OCI-LY1 (cell line): ENCODE measurements around the gene AP1M1.

Experiments
- H2AFZ ChIP-seq: fragments of 200-600 bp; sonication (generic), shearing (Covaris generic); 2 replicates; pipeline ENCODE4 v1.6.0; 2014; ENCODE audit warnings: antibody characterized with exemption, mild to moderate bottlenecking, low read length
- H3F3A ChIP-seq: fragments of 200-600 bp; sonication (generic), shearing (Covaris generic); 2 replicates; pipeline ENCODE4 v1.6.0; 2014; ENCODE audit warnings: mild to moderate bottlenecking, antibody characterized with exemption, low read length, moderate library complexity; ENCODE audit not compliant: insufficient read depth
- H3K27ac ChIP-seq: fragments of 200-600 bp; sonication (generic); 2 replicates; pipeline ENCODE4 v1.5.1; 2014; ENCODE audit warnings: low read length, mixed run types, mild to moderate bottlenecking, low read depth; ENCODE audit not compliant: poor library complexity, severe bottlenecking
- H3K27me3 ChIP-seq: fragments of 200-600 bp; sonication (generic); 2 replicates; pipeline ENCODE4 v1.6.0; 2014; ENCODE audit warnings: antibody characterized with exemption, mild to moderate bottlenecking, low read length, moderate library complexity; ENCODE audit not compliant: insufficient read depth
- H3K36me3 ChIP-seq: fragments of 200-600 bp; sonication (generic); 2 replicates; pipeline ENCODE4 v1.6.1; 2014; ENCODE audit warnings: mild to moderate bottlenecking, antibody characterized with exemption, low read length, moderate library complexity, mixed read lengths; ENCODE audit not compliant: insufficient read depth
- H3K4me1 ChIP-seq: fragments of 200-600 bp; sonication (generic); 2 replicates; pipeline ENCODE4 v1.5.1; 2014; ENCODE audit warnings: mild to moderate bottlenecking, low read length, moderate library complexity; ENCODE audit not compliant: insufficient read depth, severe bottlenecking
- H3K4me2 ChIP-seq: fragments of 200-600 bp; sonication (generic), shearing (Covaris generic); 2 replicates; pipeline ENCODE4 v1.6.1; 2014; ENCODE audit warnings: low read length
- H3K4me3 ChIP-seq: fragments of 200-600 bp; sonication (generic); 2 replicates; pipeline ENCODE4 v1.5.1; 2014; ENCODE audit warnings: low read length, low read depth, mild to moderate bottlenecking, mixed read lengths; ENCODE audit not compliant: poor library complexity, severe bottlenecking
- H3K79me2 ChIP-seq: fragments of 200-600 bp; shearing (Covaris generic); 2 replicates; pipeline ENCODE4 v1.6.1; 2016; ENCODE audit warnings: mixed run types, low read length, mixed read lengths; ENCODE audit not compliant: insufficient read depth
- H3K9ac ChIP-seq: fragments of 200-600 bp; sonication (generic), shearing (Covaris generic); 2 replicates; pipeline ENCODE4 v1.6.1; 2014; ENCODE audit warnings: mild to moderate bottlenecking, low read length, mixed read lengths
- H3K9me2 ChIP-seq: fragments of 200-600 bp; sonication (generic), shearing (Covaris generic); 2 replicates; pipeline ENCODE4 v1.6.1; 2014; ENCODE audit warnings: low read depth, mild to moderate bottlenecking, low read length, mixed read lengths
- H3K9me3 ChIP-seq: fragments of 200-600 bp; shearing (Covaris generic); 2 replicates; pipeline ENCODE4 v1.6.1; 2014; ENCODE audit warnings: low read length, mixed read lengths
- H4K20me1 ChIP-seq: fragments of 200-600 bp; sonication (generic), shearing (Covaris generic); 2 replicates; pipeline ENCODE4 v1.6.0; 2016; ENCODE audit warnings: mild to moderate bottlenecking, low read length; ENCODE audit not compliant: insufficient read depth
- EZH2 ChIP-seq: fragments of 200-600 bp; sonication (generic), shearing (Covaris generic); IDR thresholded peaks from 2 replicates; pipeline ENCODE4 v1.8.0; 2017; ENCODE audit warnings: borderline replicate concordance, mixed run types, mild to moderate bottlenecking, antibody characterized with exemption, low read length, moderate library complexity, mixed read lengths
- TF ChIP-seq, protein P1 (sequence below): fragments of 200-600 bp; sonication (generic), shearing (Covaris generic); IDR thresholded peaks from 2 replicates; pipeline ENCODE4 v1.5.1; 2017; ENCODE audit warnings: mild to moderate bottlenecking, antibody characterized with exemption, low read length, moderate library complexity, mixed read lengths

Gene AP1M1

DNA sequence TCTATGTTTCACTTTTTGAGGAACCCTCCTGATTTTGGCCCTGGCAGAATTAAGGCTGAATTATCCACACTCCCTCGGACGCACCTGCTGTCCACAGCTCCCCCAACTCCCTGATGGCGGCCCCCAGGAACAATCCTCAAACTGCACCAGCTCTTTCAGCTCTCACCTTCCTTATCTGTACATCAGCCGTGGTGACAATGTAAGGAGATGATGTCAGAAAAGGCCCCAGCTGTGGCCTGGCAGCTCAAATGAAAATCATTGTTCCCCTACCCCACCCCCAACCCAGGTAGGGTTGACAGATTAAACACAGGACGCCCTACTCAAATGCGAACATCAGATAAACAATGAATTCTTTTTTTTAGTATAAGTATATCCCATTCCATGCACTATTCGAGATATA is 91.9 kb downstream of the AP1M1 start:
- Histone ChIP-seq H3K4me3 (no peak overlapping the region), H3K9me3 (no peaks in the 10 kb centered on the region), H3F3A (no peaks in the 10 kb centered on the region), H4K20me1 (no peaks in the 10 kb centered on the region), H3K9ac (no peak overlapping the region), H2AFZ (no peak overlapping the region), H3K27ac (no peak overlapping the region), H3K36me3 (no peaks in the 10 kb centered on the region), H3K9me2 (no peaks in the 10 kb centered on the region), H3K27me3 (peaks cover 4% of the 10 kb centered on the region; the same call in 1 of the 2 replicates), H3K4me2 (no peak overlapping the region), H3K79me2 (no peaks in the 10 kb centered on the region), H3K4me1 (no peaks in the 10 kb centered on the region)
- TF ChIP-seq EZH2: no peak
- TF ChIP-seq, protein P1, sequence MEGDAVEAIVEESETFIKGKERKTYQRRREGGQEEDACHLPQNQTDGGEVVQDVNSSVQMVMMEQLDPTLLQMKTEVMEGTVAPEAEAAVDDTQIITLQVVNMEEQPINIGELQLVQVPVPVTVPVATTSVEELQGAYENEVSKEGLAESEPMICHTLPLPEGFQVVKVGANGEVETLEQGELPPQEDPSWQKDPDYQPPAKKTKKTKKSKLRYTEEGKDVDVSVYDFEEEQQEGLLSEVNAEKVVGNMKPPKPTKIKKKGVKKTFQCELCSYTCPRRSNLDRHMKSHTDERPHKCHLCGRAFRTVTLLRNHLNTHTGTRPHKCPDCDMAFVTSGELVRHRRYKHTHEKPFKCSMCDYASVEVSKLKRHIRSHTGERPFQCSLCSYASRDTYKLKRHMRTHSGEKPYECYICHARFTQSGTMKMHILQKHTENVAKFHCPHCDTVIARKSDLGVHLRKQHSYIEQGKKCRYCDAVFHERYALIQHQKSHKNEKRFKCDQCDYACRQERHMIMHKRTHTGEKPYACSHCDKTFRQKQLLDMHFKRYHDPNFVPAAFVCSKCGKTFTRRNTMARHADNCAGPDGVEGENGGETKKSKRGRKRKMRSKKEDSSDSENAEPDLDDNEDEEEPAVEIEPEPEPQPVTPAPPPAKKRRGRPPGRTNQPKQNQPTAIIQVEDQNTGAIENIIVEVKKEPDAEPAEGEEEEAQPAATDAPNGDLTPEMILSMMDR: no peak

DNA sequence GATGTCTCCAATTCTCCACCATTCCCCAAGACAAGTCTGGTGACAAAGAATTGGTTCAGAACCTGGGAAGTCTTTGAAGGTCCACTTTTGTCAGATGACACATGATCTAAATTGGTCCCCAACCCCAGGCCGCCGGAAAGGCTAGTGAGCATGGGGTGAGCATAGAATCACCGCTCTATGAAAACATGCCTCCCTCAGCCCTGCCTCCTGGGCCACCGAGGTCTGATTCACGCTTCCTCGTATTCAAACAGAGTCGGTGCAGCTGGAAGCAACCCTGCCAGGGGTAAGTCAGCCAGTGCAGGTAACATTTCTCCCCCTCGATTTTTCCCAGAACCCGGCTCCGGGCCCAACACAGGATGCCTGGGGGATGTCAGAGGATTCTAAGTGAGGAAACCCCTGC is 93.0 kb downstream of the AP1M1 start:
- H2AFZ ChIP-seq: no peak overlapping the region
- H3K79me2 ChIP-seq: no peaks in the 10 kb centered on the region

DNA sequence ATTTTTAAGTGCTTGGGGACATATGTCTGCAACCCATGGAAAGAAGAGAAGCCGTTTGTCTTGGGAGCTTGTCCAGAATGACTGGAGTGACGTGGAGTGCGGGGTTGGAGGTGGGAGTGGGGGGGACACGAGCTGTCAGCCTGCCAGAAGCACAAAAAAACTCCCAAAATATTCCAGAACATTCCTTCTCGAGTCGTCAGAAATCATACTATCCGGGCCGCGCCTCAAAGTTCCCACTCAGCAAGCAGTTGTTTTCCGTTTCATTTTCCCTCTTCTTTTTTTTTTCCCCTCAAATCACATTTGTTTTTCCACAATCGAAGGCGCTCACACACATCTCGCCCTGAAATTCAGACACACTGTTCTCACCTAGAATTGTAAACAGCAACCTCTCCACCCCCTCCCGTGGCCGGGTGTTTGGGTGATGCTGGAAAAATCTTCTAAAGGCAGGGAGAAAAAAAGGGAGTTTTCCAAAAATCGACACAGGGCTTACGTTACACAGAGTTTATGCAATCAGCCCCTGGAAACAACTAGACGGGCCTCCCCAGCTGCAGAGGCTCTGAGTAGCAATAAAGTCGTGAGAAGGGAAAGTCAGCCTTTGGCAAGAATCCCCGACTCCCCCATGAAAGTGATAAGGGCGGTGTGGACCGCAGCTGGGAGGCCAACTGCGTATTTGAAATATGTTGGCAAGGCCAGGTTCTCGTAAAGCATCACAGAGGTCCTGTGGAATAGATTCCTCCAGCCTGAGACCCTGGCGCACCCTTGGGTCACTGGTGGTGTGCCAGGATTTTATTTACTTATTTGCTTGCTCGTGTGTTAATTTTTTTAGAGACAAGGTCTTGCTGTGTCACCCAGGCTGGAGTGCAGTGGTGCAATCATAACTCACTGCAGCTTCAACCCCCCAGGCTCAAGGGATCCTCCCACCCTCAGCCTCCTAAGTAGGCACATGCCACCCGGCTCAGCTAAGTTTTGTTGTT is 95.7 kb downstream of the AP1M1 start:
- no peaks in the 10 kb centered on the region for H3K9me3 ChIP-seq
- H3K36me3 ChIP-seq: no peaks in the 10 kb centered on the region
- H3K9ac ChIP-seq: no peak overlapping the region
- no peaks in the 10 kb centered on the region for H3F3A ChIP-seq
- H3K79me2 ChIP-seq: no peaks in the 10 kb centered on the region
- H3K9me2 ChIP-seq: no peaks in the 10 kb centered on the region
- H3K27me3 ChIP-seq: 0 out of 2 replicates have a peak, but pooled peaks cover 3% of the 10 kb centered on the region
- no peaks in the 10 kb centered on the region for H4K20me1 ChIP-seq
- no peak overlapping the region for H3K4me2 ChIP-seq
- no peak overlapping the region for H3K27ac ChIP-seq
- no peak overlapping the region for H3K4me3 ChIP-seq
- no peak overlapping the region for H2AFZ ChIP-seq
- TF ChIP-seq EZH2: no peak
- TF ChIP-seq, protein P1: no peak
- no peaks in the 10 kb centered on the region for H3K4me1 ChIP-seq

More for the DNA sequence above, 93.0 kb downstream of the AP1M1 start:
- Histone ChIP-seq H3K27me3 (0 out of 2 replicates have a peak, but pooled peaks cover 3% of the 10 kb centered on the region), H3K4me1 (no peaks in the 10 kb centered on the region), H3F3A (no peaks in the 10 kb centered on the region), H3K4me3 (no peak overlapping the region), H4K20me1 (no peaks in the 10 kb centered on the region), H3K4me2 (no peak overlapping the region), H3K9ac (no peak overlapping the region), H3K36me3 (no peaks in the 10 kb centered on the region), H3K9me2 (no peaks in the 10 kb centered on the region), H3K27ac (no peak overlapping the region), H3K9me3 (no peaks in the 10 kb centered on the region)
- TF ChIP-seq EZH2: no peak
- TF ChIP-seq, protein P1: no peak
